NCI-H2196 (cell line): ENCODE measurements around the gene LEFTY2.
"Not testable (repeated sequence)": the region's sequence is repeated elsewhere in the genome, so short reads cannot be mapped to it uniquely, and the experiment has no call there.

ENCODE experiments used
- DNase-seq: peaks from one replicate; lab custom pipeline; 2025; ENCODE audit not compliant: unreplicated experiment; lab: John Stamatoyannopoulos, UW

LEFTY2 gene

GRCh38 chr1:225908013-225908640, 32.9 kb downstream of the LEFTY2 start:
- no peak for DNase-seq

GRCh38 chr1:225907341-225907740, 33.7 kb downstream of the LEFTY2 start:
- DNase-seq: no peak

GRCh38 chr1:225906467-225906866, 34.6 kb downstream of the LEFTY2 start:
- DNase-seq: no peak

GRCh38 chr1:225903623-225904022, 37.4 kb downstream of the LEFTY2 start:
- DNase-seq: no peak

GRCh38 chr1:225899044-225899925, 41.7 kb downstream of the LEFTY2 start:
- peak; percentile 39 for DNase-seq

GRCh38 chr1:225897595-225898514, 43.2 kb downstream of the LEFTY2 start:
- DNase-seq: peak; percentile 53

GRCh38 chr1:225896937-225897549, 44.0 kb downstream of the LEFTY2 start:
- peak; percentile 59 for DNase-seq

- no peak for DNase-seq
Measured at GRCh38 chr1:225896494-225896893, 44.5 kb downstream of the LEFTY2 start.

- no peak for DNase-seq
Measured at GRCh38 chr1:225892307-225892706, 48.7 kb downstream of the LEFTY2 start.

- DNase-seq: no peak
Measured at GRCh38 chr1:225891229-225891972, 49.6 kb downstream of the LEFTY2 start.

GRCh38 chr1:225890346-225891228, 50.4 kb downstream of the LEFTY2 start:
- no peak for DNase-seq

GRCh38 chr1:225889743-225890142, 51.3 kb downstream of the LEFTY2 start:
- DNase-seq: no peak

- no peak for DNase-seq
Measured at GRCh38 chr1:225888898-225889601, 52.0 kb downstream of the LEFTY2 start, which contains the start of gene LEFTY1. LEFTY1 (minus strand) TSS chr1:225889146; CDS start chr1:225889066, 80 bp downstream.

- DNase-seq: no peak
Measured at GRCh38 chr1:225888289-225888897, 52.6 kb downstream of the LEFTY2 start.

- not testable (repeated sequence) for DNase-seq
Measured at GRCh38 chr1:225887554-225888288, 53.3 kb downstream of the LEFTY2 start.

GRCh38 chr1:225887030-225887314, 54.0 kb downstream of the LEFTY2 start:
- DNase-seq: no peak
